NCI-H1694 (cell line): ENCODE data around the gene PCK2.

Experiments used
- DNase-seq: peaks from one replicate; lab custom pipeline; 2025; lab: John Stamatoyannopoulos, UW

The PCK2 gene

GRCh38 chr14:24075485-24076301 is 18.4 kb upstream of the PCK2 start:
- DNase-seq: no peak

GRCh38 chr14:24076302-24076601 is 17.9 kb upstream of the PCK2 start:
- DNase-seq: no peak

GRCh38 chr14:24077086-24077485 is 17.0 kb upstream of the PCK2 start:
- no peak for DNase-seq

GRCh38 chr14:24078146-24078545 is 16.0 kb upstream of the PCK2 start:
- no peak for DNase-seq

GRCh38 chr14:24079491-24080141 is 14.5 kb upstream of the PCK2 start:
- DNase-seq: peak; percentile 96

GRCh38 chr14:24080142-24080530 is 14.0 kb upstream of the PCK2 start:
- DNase-seq: no peak

- peak; percentile 80 for DNase-seq
Measured at GRCh38 chr14:24080888-24081738, 13.0 kb upstream of the PCK2 start.

- no peak for DNase-seq
Measured at GRCh38 chr14:24081739-24082211, 12.3 kb upstream of the PCK2 start.

GRCh38 chr14:24082411-24083080 is 11.6 kb upstream of the PCK2 start:
- DNase-seq: no peak

GRCh38 chr14:24083462-24083861 is 10.6 kb upstream of the PCK2 start:
- DNase-seq: no peak

GRCh38 chr14:24084440-24084839 is 9.7 kb upstream of the PCK2 start:
- DNase-seq: no peak

GRCh38 chr14:24085215-24085614 is 8.9 kb upstream of the PCK2 start:
- DNase-seq: no peak

GRCh38 chr14:24086193-24086955 is 7.7 kb upstream of the PCK2 start:
- DNase-seq: no peak

GRCh38 chr14:24087004-24087403 is 7.1 kb upstream of the PCK2 start:
- no peak for DNase-seq

GRCh38 chr14:24088095-24088494 is 6.0 kb upstream of the PCK2 start:
- DNase-seq: no peak

- DNase-seq: no peak
Measured at GRCh38 chr14:24089890-24090289, 4.2 kb upstream of the PCK2 start.

GRCh38 chr14:24092110-24092504 is 2.0 kb upstream of the PCK2 start:
- DNase-seq: no peak

- DNase-seq: no peak
Measured at GRCh38 chr14:24092505-24093206, 1.5 kb upstream of the PCK2 start.

- no peak for DNase-seq
Measured at GRCh38 chr14:24093207-24093900, 757 bp upstream of the PCK2 start.

- DNase-seq: no peak
Measured at GRCh38 chr14:24094841-24095270, 745 bp downstream of the PCK2 start.
